Measurements from ENCODE around the gene CRYBG2. TPM values are rescaled to one million over a fixed set of nuclear protein-coding genes. Genes with fewer than 3 reads are reported as not detected.

CRYBG2 gene
- total RNA-seq, 2 experiments from 2014 or later = 1.3 to 1.4 TPM

- Histone ChIP-seq H3K27me3 (ENCODE audit: control insufficient read depth in 1 of 2, insufficient read depth in 2 of 2, low read length in 2 of 2) (no peaks in the 10 kb centered on the region), H3K27ac (ENCODE audit: low read depth in 1 of 2, low read length in 2 of 2) (no peak overlapping the region), H3K9me3 (ENCODE audit: control insufficient read depth in 1 of 2, insufficient read depth in 1 of 2, low read length in 2 of 2) (no peaks in the 10 kb centered on the region), H3K4me3 (ENCODE audit: low read length) (no peak overlapping the region), H3K4me1 (ENCODE audit: insufficient read depth, low read length) (peaks cover 3% of the 10 kb centered on the region), H3K36me3 (ENCODE audit: insufficient read depth, low read length) (no peaks in the 10 kb centered on the region)
- ATAC-seq (ENCODE audit: poor library complexity) (no peak), DNase-seq (no peak)
- Mint-ChIP-seq H3K27me3 (no peaks in the 10 kb centered on the region), H3K4me1 (ENCODE audit: low read depth) (no peaks in the 10 kb centered on the region), H3K27ac (no peak overlapping the region), H3K36me3 (ENCODE audit: low read depth) (no peaks in the 10 kb centered on the region), H3K9me3 (no peaks in the 10 kb centered on the region), H3K4me3 (no peak overlapping the region)
- intact Hi-C loops (cut with DNase I, micrococcal nuclease) = no loop called here
- CTCF ChIA-PET = no interaction called here
- TF ChIP-seq CTCF (IDR thresholded peaks at IDR 0.05) = no peak
- POLR2A ChIA-PET = no interaction called here
Observed at GRCh38 chr1:26345718-26346117, 8.2 kb downstream of the CRYBG2 start.

- no peaks in the 10 kb centered on the region for H3K36me3 Mint-ChIP-seq (ENCODE audit: low read depth)
- POLR2A ChIA-PET = no interaction called here
- H3K27me3 ChIP-seq (ENCODE audit: control insufficient read depth in 1 of 2, insufficient read depth in 2 of 2, low read length in 2 of 2) = no peaks in the 10 kb centered on the region
- H3K4me1 ChIP-seq (ENCODE audit: insufficient read depth, low read length) = peaks cover 3% of the 10 kb centered on the region
- DNase-seq = no peak
- CTCF ChIA-PET = no interaction called here
- no peaks in the 10 kb centered on the region for H3K4me1 Mint-ChIP-seq (ENCODE audit: low read depth)
- no peak overlapping the region for H3K4me3 Mint-ChIP-seq
- H3K9me3 ChIP-seq (ENCODE audit: control insufficient read depth in 1 of 2, insufficient read depth in 1 of 2, low read length in 2 of 2) = no peaks in the 10 kb centered on the region
- no peak overlapping the region for H3K27ac ChIP-seq (ENCODE audit: low read depth in 1 of 2, low read length in 2 of 2)
- H3K27ac Mint-ChIP-seq = no peak overlapping the region
- TF ChIP-seq CTCF (IDR thresholded peaks at IDR 0.05) = no peak
- intact Hi-C loops (cut with DNase I, micrococcal nuclease) = no loop called here
- H3K4me3 ChIP-seq (ENCODE audit: low read length) = no peak overlapping the region
- no peak for ATAC-seq (ENCODE audit: poor library complexity)
- no peaks in the 10 kb centered on the region for H3K27me3 Mint-ChIP-seq
- H3K36me3 ChIP-seq (ENCODE audit: insufficient read depth, low read length) = no peaks in the 10 kb centered on the region
- H3K9me3 Mint-ChIP-seq = no peaks in the 10 kb centered on the region
Observed at GRCh38 chr1:26344147-26344920, 9.6 kb downstream of the CRYBG2 start.

GRCh38 chr1:26340047-26340481 lies 13.9 kb downstream of the CRYBG2 start:
- intact Hi-C loops (cut with DNase I, micrococcal nuclease) = no loop called here
- Mint-ChIP-seq H3K9me3 (no peaks in the 10 kb centered on the region), H3K27me3 (no peaks in the 10 kb centered on the region), H3K27ac (no peak overlapping the region), H3K4me3 (no peak overlapping the region), H3K4me1 (ENCODE audit: low read depth) (peaks cover 8% of the 10 kb centered on the region), H3K36me3 (ENCODE audit: low read depth) (no peaks in the 10 kb centered on the region)
- Histone ChIP-seq H3K4me3 (ENCODE audit: low read length) (no peak overlapping the region), H3K36me3 (ENCODE audit: insufficient read depth, low read length) (no peaks in the 10 kb centered on the region), H3K4me1 (ENCODE audit: insufficient read depth, low read length) (peaks cover 19% of the 10 kb centered on the region), H3K27me3 (ENCODE audit: control insufficient read depth in 1 of 2, insufficient read depth in 2 of 2, low read length in 2 of 2) (no peaks in the 10 kb centered on the region), H3K27ac (ENCODE audit: low read depth in 1 of 2, low read length in 2 of 2) (no peak overlapping the region), H3K9me3 (ENCODE audit: control insufficient read depth in 1 of 2, insufficient read depth in 1 of 2, low read length in 2 of 2) (no peaks in the 10 kb centered on the region)
- DNase-seq (no peak), ATAC-seq (ENCODE audit: poor library complexity) (no peak)
- CTCF ChIA-PET = no interaction called here
- POLR2A ChIA-PET = no interaction called here
- TF ChIP-seq CTCF (IDR thresholded peaks at IDR 0.05) = no peak

Measured in CD4-positive, alpha-beta T cell (primary cell).